IMR-90 (cell line): ENCODE results near the gene LIPN. TPM values are rescaled to one million over a fixed set of nuclear protein-coding genes. Genes with fewer than 3 reads are reported as not detected.

ENCODE experiments used
- ATAC-seq: fragments of 200-7000 bp; cut with Tn5 transposase; 2 replicates; pipeline ENCODE4 v1.9.1; 2020; ENCODE audit warnings: low read depth, mild to moderate bottlenecking, moderate library complexity
- BruUV-seq: library from RNA; stranded (reverse); fragments of 400-500 nt; replicated peaks from 2 replicates; lab custom pipeline; 2021; lab: Mats Ljungman, UMichigan
- CTCF ChIA-PET: fragments of 300-600 bp; formaldehyde crosslinking; extraction: SDS; loops from one replicate; lab custom pipeline; 2021; ENCODE audit warnings: antibody characterized with exemption; lab: Yijun Ruan, JAX
- POLR2A ChIA-PET: fragments of 300-600 bp; sonication (Branson Sonifier 250); formaldehyde crosslinking; loops from one replicate; lab custom pipeline; 2022; ENCODE audit warnings: antibody characterized with exemption; ENCODE audit not compliant: unreplicated experiment; lab: Charles Lee
- DNase-seq: peaks from one replicate; pipeline ENCODE4 v3.0.0; 2013
- H2AFZ ChIP-seq: replicated peaks from 2 replicates; pipeline ENCODE3; 2013; ENCODE audit warnings: low read length, mild to moderate bottlenecking; ENCODE audit not compliant: poor library complexity
- H2AK5ac ChIP-seq: 2 replicates; pipeline ENCODE4 v1.6.1; 2013; ENCODE audit warnings: low read depth, low read length, inconsistent platforms
- H2AK9ac ChIP-seq: replicated peaks from 2 replicates; pipeline ENCODE3; 2013; ENCODE audit warnings: mild to moderate bottlenecking, low read depth, low read length, moderate library complexity; ENCODE audit not compliant: poor library complexity
- H2BK120ac ChIP-seq: 2 replicates; pipeline ENCODE4 v1.6.1; 2013; ENCODE audit warnings: low read depth, low read length, inconsistent platforms
- H2BK15ac ChIP-seq: 3 replicates; pipeline ENCODE4 v1.6.1; 2013; ENCODE audit warnings: low read depth, low read length, inconsistent platforms
- H2BK20ac ChIP-seq: 2 replicates; pipeline ENCODE4 v1.6.1; 2013; ENCODE audit warnings: low read depth, mild to moderate bottlenecking, inconsistent platforms, low read length, moderate library complexity
- H2BK5ac ChIP-seq: 2 replicates; pipeline ENCODE4 v1.6.1; 2013; ENCODE audit warnings: mild to moderate bottlenecking, low read depth, low read length, inconsistent platforms; ENCODE audit not compliant: poor library complexity, severe bottlenecking
- H3K14ac ChIP-seq: replicated peaks from 2 replicates; pipeline ENCODE4 v1.6.1; 2013; ENCODE audit warnings: low read depth, low read length, inconsistent platforms
- H3K18ac ChIP-seq: 2 replicates; pipeline ENCODE4 v1.6.1; 2013; ENCODE audit warnings: low read depth, low read length, control low read depth
- H3K23ac ChIP-seq: 2 replicates; pipeline ENCODE4 v1.6.1; 2013; ENCODE audit warnings: low read depth, low read length, inconsistent platforms
- H3K27ac ChIP-seq: 2 replicates; pipeline ENCODE4 v1.5.1; 2013; ENCODE audit warnings: mild to moderate bottlenecking, control low read depth, low read length; ENCODE audit not compliant: insufficient read depth
- H3K27me3 ChIP-seq: 2 replicates; pipeline ENCODE4 v1.6.1; 2013; ENCODE audit warnings: low read length; ENCODE audit not compliant: control insufficient read depth, insufficient read depth
- H3K36me3 ChIP-seq: 2 replicates; pipeline ENCODE4 v1.6.1; 2013; ENCODE audit warnings: low read length, mixed read lengths; ENCODE audit not compliant: control insufficient read depth, insufficient read depth
- H3K4ac ChIP-seq: 2 replicates; pipeline ENCODE4 v1.6.1; 2013; ENCODE audit warnings: low read depth, low read length, inconsistent platforms
- H3K4me1 ChIP-seq: 2 replicates; pipeline ENCODE4 v1.6.1; 2013; ENCODE audit warnings: low read length, mixed read lengths; ENCODE audit not compliant: control insufficient read depth, insufficient read depth
- H3K4me2 ChIP-seq: 2 replicates; pipeline ENCODE4 v1.6.1; 2013; ENCODE audit warnings: low read depth, mild to moderate bottlenecking, control low read depth, low read length, moderate library complexity
- H3K4me3 ChIP-seq: 2 replicates; pipeline ENCODE4 v1.5.1; 2013; ENCODE audit warnings: low read depth, mild to moderate bottlenecking, control low read depth, low read length, moderate library complexity; ENCODE audit not compliant: insufficient read depth
- H3K56ac ChIP-seq: 2 replicates; pipeline ENCODE4 v1.6.1; 2013; ENCODE audit warnings: low read length, inconsistent platforms; ENCODE audit not compliant: insufficient read depth; ENCODE audit errors: extremely low read depth
- H3K79me1 ChIP-seq, 2 experiments: 2 replicates each; pipeline ENCODE4 v1.6.1; 2013; ENCODE audit warnings: low read length in 2 of 2, inconsistent platforms in 1 of 2, low read depth in 1 of 2
- H3K9ac ChIP-seq: 2 replicates; pipeline ENCODE4 v1.6.1; 2013; ENCODE audit warnings: low read depth, low read length, control low read depth
- H3K9me1 ChIP-seq: 2 replicates; pipeline ENCODE4 v1.6.1; 2013; ENCODE audit warnings: low read length, inconsistent platforms; ENCODE audit not compliant: insufficient read depth
- H3K9me3 ChIP-seq: 2 replicates; pipeline ENCODE4 v1.6.1; 2013; ENCODE audit warnings: low read length; ENCODE audit not compliant: control insufficient read depth, insufficient read depth
- H4K20me1 ChIP-seq: 2 replicates; pipeline ENCODE4 v1.6.1; 2013; ENCODE audit warnings: low read length, inconsistent platforms; ENCODE audit not compliant: insufficient read depth
- H4K5ac ChIP-seq: 2 replicates; pipeline ENCODE4 v1.6.1; 2013; ENCODE audit warnings: mild to moderate bottlenecking, low read depth, low read length, control low read depth
- H4K8ac ChIP-seq, 2 experiments: 2 replicates each; pipeline ENCODE4 v1.6.1; 2013; ENCODE audit warnings: low read depth in 2 of 2, low read length in 2 of 2, control low read depth in 1 of 2, inconsistent platforms in 1 of 2
- H4K91ac ChIP-seq: 2 replicates; pipeline ENCODE4 v1.6.1; 2013; ENCODE audit warnings: low read depth, low read length, inconsistent platforms; ENCODE audit not compliant: insufficient read depth
- CEBPB ChIP-seq: IDR thresholded peaks from 2 replicates; pipeline ENCODE4 v1.6.1; 2012; ENCODE audit warnings: low read depth, low read length, improper control_type of control experiment
- CHD1 ChIP-seq: IDR thresholded peaks from 2 replicates; pipeline ENCODE4 v1.6.1; 2012; ENCODE audit warnings: low read depth, low read length, improper control_type of control experiment
- FOS ChIP-seq: fragments of 150-350 bp; IDR thresholded peaks from 2 replicates; pipeline ENCODE4 v1.6.1; 2016; ENCODE audit warnings: low read depth, low read length
- MAFK ChIP-seq: IDR thresholded peaks from 2 replicates; pipeline ENCODE4 v1.6.1; 2012; ENCODE audit warnings: low read depth, low read length, improper control_type of control experiment
- NFE2L2 ChIP-seq: fragments of 150-350 bp; IDR thresholded peaks from 2 replicates; pipeline ENCODE4 v1.6.1; 2016; ENCODE audit warnings: low read depth, mild to moderate bottlenecking, low read length
- RFX5 ChIP-seq: IDR thresholded peaks from 2 replicates; pipeline ENCODE4 v1.8.0; 2012; ENCODE audit warnings: low read depth, mild to moderate bottlenecking, low read length, moderate library complexity
- SMC3 ChIP-seq: fragments of 150-350 bp; IDR thresholded peaks from 2 replicates; pipeline ENCODE4 v1.6.1; 2016; ENCODE audit warnings: low read depth, mild to moderate bottlenecking, antibody characterized with exemption, low read length, moderate library complexity
- WGBS, 2 experiments: methylation state at CpG; one replicate each; pipeline versions ENCODE4 v1.1.5 to v1.1.7; 2013; ENCODE audit warnings: missing lambda C conversion rate in 2 of 2; ENCODE audit not compliant: insufficient read length in 1 of 2; ENCODE audit errors: extremely low coverage in 2 of 2; 5-methylcytosine and 5-hydroxymethylcytosine counted together
- dilution Hi-C: fragments of 300-500 bp; cut with HindIII; formaldehyde crosslinking; loops from one replicate; pipeline ENCODE4 v1.14.3; 2018; ENCODE audit warnings: low sequenced_read_pairs; ENCODE audit not compliant: unreplicated experiment
- in situ Hi-C: fragments of 300-500 bp; cut with MboI; formaldehyde crosslinking; loops from 3 replicates; pipeline ENCODE4 v1.14.3; 2019; ENCODE audit warnings: low sequenced_read_pairs, inconsistent platforms, mixed read lengths
- intact Hi-C: fragments of 100-400 bp; cut with micrococcal nuclease; formaldehyde crosslinking; loops from 2 replicates; pipeline ENCODE4 v1.10.0; 2022
- polyA plus RNA-seq, 3 experiments: library from polyadenylated mRNA; depleted of rRNA; stranded (reverse); fragments of >200 nt; gene quantifications; 2 replicates each; pipeline ENCODE4 v1.2.3, GENCODE V29; 2012; ENCODE audit warnings: low replicate concordance in 1 of 3
- total RNA-seq: library from RNA; depleted of rRNA; stranded (reverse); fragments of >200 nt; gene quantifications from 2 replicates; pipeline ENCODE4 v1.2.3, GENCODE V29; 2012
- TF ChIP-seq, protein P1 (sequence below): conservative IDR thresholded peaks from 2 replicates; pipeline ENCODE4 v1.5.1; 2012; ENCODE audit warnings: mild to moderate bottlenecking, low read depth, low read length, improper control_type of control experiment
- TF ChIP-seq, protein P2 (sequence below): fragments of 150-350 bp; IDR thresholded peaks from 2 replicates; pipeline ENCODE4 v1.6.1; 2016; ENCODE audit warnings: low read depth, mild to moderate bottlenecking, low read length, moderate library complexity, borderline replicate concordance
- TF ChIP-seq, protein P3 (sequence below): fragments of 150-350 bp; IDR thresholded peaks from 2 replicates; pipeline ENCODE4 v1.6.1; 2017; ENCODE audit warnings: mild to moderate bottlenecking, antibody characterized with exemption, low read length, low read depth

Gene LIPN
- total and polyA plus RNA-seq, 2 of the 4 experiments (the other 2 are of a cell fraction), result not detected

DNA sequence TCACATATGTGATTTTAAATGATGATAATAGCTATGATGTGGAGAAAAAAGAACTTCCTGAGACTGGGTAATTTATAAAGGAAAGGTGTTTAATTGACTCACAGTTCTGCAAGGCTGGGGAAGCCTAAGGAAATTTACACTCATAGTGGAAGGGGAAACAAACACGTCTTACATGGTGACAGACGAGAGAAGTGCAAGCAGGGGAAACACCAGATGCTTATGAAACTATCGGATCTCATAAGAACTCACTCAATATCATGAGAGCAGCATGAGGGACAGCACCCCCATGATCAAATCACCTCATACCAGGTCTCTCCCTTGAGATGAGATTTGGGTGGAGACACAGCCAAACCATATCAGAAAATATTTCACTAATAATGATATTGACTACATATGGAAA is 4.1 kb upstream of the LIPN start:
- Histone ChIP-seq H3K23ac (no peak overlapping the region), H3K27me3 (peaks cover 7% of the 10 kb centered on the region), H3K9me1 (no peaks in the 10 kb centered on the region; the same call in 1 of the 2 replicates), H3K27ac (no peak overlapping the region), H3K56ac (no peak overlapping the region), H3K9ac (no peak overlapping the region), H2BK20ac (no peak overlapping the region), H4K5ac (no peak overlapping the region), H3K4me2 (no peak overlapping the region), H4K20me1 (no peaks in the 10 kb centered on the region), H3K9me3 (no peaks in the 10 kb centered on the region), H2AK9ac (no peak overlapping the region), H3K4me3 (no peak overlapping the region), H3K4me1 (no peaks in the 10 kb centered on the region), H3K18ac (no peak overlapping the region), H2BK5ac (no peak overlapping the region), H3K36me3 (no peaks in the 10 kb centered on the region), H2AFZ (no peak overlapping the region), H2BK120ac (no peak overlapping the region), H4K8ac (no peak overlapping the region), H3K4ac (no peak overlapping the region), H3K79me1 (no peaks in the 10 kb centered on the region), H2BK15ac (no peak overlapping the region), H3K14ac (no peak overlapping the region), H2AK5ac (no peak overlapping the region), H4K91ac (no peak overlapping the region)
- intact Hi-C loops (loop anchor here (5.0 kb wide), 1 partner anchor 38 kb away; no protein-coding TSS in a partner anchor), in situ Hi-C loops (no loop called here), dilution Hi-C loops (no loop called here)
- no peak for DNase-seq
- no peak for ATAC-seq
- WGBS, 2 experiments, result no CpG with 5 or more reads among the region's 3 CpGs
- ChIA-PET POLR2A (no interaction called here), CTCF (no interaction called here)
- TF ChIP-seq MAFK (no peak), RFX5 (no peak), CEBPB (no peak), SMC3 (no peak), NFE2L2 (no peak), CHD1 (no peak), FOS (no peak)
- TF ChIP-seq, protein P1, sequence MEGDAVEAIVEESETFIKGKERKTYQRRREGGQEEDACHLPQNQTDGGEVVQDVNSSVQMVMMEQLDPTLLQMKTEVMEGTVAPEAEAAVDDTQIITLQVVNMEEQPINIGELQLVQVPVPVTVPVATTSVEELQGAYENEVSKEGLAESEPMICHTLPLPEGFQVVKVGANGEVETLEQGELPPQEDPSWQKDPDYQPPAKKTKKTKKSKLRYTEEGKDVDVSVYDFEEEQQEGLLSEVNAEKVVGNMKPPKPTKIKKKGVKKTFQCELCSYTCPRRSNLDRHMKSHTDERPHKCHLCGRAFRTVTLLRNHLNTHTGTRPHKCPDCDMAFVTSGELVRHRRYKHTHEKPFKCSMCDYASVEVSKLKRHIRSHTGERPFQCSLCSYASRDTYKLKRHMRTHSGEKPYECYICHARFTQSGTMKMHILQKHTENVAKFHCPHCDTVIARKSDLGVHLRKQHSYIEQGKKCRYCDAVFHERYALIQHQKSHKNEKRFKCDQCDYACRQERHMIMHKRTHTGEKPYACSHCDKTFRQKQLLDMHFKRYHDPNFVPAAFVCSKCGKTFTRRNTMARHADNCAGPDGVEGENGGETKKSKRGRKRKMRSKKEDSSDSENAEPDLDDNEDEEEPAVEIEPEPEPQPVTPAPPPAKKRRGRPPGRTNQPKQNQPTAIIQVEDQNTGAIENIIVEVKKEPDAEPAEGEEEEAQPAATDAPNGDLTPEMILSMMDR, result no peak
- TF ChIP-seq, protein P2, sequence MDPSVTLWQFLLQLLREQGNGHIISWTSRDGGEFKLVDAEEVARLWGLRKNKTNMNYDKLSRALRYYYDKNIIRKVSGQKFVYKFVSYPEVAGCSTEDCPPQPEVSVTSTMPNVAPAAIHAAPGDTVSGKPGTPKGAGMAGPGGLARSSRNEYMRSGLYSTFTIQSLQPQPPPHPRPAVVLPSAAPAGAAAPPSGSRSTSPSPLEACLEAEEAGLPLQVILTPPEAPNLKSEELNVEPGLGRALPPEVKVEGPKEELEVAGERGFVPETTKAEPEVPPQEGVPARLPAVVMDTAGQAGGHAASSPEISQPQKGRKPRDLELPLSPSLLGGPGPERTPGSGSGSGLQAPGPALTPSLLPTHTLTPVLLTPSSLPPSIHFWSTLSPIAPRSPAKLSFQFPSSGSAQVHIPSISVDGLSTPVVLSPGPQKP, result no peak
- TF ChIP-seq, protein P3, sequence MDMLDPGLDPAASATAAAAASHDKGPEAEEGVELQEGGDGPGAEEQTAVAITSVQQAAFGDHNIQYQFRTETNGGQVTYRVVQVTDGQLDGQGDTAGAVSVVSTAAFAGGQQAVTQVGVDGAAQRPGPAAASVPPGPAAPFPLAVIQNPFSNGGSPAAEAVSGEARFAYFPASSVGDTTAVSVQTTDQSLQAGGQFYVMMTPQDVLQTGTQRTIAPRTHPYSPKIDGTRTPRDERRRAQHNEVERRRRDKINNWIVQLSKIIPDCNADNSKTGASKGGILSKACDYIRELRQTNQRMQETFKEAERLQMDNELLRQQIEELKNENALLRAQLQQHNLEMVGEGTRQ, result no peak
- no TSS peak for BruUV-seq
